GM18951 (cell line): ENCODE results near the gene NPDC1.

Source experiments
- POLR2A ChIP-seq: IDR thresholded peaks from 4 replicates; pipeline ENCODE4 v1.6.1; 2011; ENCODE audit warnings: mild to moderate bottlenecking; ENCODE audit not compliant: insufficient read length, insufficient read depth; ENCODE audit errors: extremely low read depth
- in situ Hi-C: fragments of 300-500 bp; cut with MboI; formaldehyde crosslinking; loops from one replicate; pipeline ENCODE4 v1.12.0; 2022; ENCODE audit warnings: low sequenced_read_pairs, mixed read lengths, inconsistent platforms; ENCODE audit not compliant: unreplicated experiment

Gene NPDC1

DNA sequence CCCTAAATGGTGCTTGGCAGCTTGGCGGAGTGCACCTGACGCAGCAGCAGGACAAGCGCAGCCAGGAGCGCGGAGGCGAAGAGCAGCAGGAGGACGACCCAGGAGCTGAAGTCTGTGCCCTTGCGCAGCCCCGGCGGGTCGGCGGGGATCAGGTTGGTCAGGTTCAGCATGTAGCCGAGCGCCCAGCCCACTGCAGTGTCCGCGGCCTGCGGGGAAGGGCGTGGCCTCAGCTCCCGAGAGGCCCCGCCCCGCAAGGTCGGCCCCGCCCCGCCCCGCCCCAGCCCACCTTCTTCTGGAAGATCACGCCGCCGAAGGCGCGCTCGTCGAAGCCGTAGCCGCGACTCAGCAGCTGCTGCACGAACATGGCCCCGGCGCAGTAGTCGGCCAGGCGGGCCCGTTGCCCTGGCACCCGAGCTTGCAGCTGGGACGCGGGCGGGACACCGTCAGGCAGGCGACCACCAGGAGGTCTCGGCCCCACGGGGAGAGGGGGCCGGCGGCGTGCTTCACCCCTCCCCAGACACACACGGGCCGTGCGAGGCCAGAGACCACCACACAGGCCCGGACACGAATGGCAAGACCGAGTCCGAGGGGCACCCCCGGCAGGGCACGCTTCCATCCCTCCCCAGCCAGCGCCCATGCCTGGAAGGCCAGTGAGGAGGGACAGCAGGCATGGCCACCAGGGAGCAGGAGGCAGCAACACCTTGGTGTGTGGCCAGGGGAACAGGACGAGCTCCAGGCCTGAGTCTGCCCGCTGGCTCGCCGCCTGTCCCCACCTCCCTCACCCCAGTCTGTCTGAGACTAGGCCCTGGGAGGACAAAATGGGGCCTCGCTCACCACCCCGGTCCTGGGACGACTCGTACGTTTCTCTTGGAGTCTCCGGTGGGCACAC is 2.9 kb upstream of the NPDC1 start:
- TF ChIP-seq POLR2A = no peak
- in situ Hi-C loops = loop anchor here (25.0 kb wide), 1 partner anchor 262 kb away; the partner anchor contains the start of genes CCDC183 and TMEM141

DNA sequence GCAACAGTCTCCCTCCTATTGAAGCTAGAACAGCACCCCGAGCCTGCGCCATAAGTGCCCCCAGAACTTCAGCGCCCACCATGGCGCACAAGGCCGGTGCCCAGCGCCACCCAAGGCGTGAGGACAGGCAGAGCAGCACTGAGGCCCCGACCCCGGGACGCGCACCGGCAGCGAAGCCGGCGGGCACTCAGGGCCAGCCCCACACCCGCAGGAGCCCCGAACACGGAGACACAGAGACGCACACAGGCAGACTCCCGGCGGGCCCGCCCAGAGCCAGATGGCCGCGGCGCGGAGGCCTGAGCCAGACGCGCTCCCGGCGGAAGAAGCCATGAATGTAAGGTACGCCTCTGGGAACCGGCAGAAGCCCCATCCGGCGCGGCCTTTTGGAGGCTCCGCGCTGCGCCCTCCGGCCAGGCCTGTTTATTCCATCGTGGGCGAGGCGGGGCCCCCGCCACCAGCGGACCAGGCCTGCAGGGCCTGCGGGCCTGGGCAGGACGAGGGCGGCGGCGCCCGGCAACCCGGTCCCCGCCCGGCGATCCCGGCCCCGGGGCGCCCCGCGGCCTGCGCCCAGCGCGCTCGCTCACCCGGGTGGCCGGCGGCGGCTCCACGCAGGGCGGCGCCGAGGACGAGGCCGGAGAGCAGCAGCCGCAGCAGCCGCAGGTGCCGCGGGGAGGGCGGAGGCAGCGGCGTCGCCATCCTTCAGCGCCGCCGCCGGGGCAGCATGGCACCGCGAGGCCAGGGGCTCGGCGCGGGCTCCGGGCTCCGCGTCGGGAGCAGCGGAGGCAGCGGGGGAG is 486 bp downstream of the NPDC1 start:
- in situ Hi-C loops = loop anchor here (25.0 kb wide), 1 partner anchor 258 kb away; the partner anchor contains the start of genes CCDC183 and TMEM141
- no peak for TF ChIP-seq POLR2A

DNA sequence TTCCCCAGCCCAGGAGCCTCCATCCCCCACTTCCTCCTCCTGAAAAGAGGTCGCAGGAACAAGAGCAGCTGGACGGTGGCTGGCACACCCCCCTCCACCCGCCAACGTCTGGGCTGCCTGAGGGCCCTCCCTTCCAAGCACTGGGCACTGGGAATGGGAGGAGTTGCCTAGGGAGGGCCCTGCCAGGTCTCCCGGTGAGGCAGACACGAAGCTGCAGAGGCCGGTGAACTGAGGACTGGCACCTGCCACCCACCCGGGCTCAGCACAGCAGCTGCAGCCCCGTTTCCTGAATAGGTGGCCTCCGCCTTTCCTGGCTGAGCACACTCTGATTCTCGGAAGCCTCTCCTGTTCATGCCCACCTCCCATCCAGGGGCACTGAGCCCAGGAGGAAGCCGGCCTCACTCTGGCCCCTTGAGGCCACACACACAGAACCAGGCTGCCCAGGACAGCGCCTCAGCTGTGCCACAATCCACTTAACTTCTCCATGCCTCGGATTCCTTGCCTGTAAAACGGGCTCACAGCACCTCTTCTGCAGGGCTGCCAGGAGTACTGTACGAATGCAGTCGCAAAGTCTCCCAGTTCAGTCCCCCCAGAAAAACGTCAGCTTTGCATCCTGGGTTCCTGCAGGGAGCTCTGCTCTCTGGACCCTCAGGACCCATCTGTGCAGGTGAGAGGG is 1.3 kb downstream of the NPDC1 start:
- in situ Hi-C loops = loop anchor here (25.0 kb wide), 1 partner anchor 257 kb away; the partner anchor contains the start of genes CCDC183 and TMEM141
- no peak for TF ChIP-seq POLR2A

DNA sequence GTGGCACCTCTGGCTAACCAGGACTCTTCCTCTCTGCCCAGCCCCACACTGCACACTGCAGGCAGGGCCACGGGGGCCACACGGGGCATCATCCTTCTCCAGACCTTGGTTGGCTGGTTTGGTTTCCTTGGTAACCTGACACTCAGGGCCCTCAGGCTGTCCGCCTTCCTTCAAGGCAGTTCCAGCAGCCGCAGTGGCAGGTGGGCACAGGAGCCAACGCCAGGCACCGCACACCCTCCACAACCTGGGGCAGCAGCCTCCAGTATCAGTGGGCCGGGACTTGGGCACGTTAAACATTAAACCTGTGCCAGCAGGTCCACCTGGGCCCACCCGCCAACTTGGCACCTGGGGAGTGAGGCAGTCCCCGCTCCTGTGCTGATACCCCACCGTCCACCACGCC is 1.9 kb downstream of the NPDC1 start:
- TF ChIP-seq POLR2A = no peak
- in situ Hi-C loops = loop anchor here (25.0 kb wide), 1 partner anchor 257 kb away; the partner anchor contains the start of genes CCDC183 and TMEM141

DNA sequence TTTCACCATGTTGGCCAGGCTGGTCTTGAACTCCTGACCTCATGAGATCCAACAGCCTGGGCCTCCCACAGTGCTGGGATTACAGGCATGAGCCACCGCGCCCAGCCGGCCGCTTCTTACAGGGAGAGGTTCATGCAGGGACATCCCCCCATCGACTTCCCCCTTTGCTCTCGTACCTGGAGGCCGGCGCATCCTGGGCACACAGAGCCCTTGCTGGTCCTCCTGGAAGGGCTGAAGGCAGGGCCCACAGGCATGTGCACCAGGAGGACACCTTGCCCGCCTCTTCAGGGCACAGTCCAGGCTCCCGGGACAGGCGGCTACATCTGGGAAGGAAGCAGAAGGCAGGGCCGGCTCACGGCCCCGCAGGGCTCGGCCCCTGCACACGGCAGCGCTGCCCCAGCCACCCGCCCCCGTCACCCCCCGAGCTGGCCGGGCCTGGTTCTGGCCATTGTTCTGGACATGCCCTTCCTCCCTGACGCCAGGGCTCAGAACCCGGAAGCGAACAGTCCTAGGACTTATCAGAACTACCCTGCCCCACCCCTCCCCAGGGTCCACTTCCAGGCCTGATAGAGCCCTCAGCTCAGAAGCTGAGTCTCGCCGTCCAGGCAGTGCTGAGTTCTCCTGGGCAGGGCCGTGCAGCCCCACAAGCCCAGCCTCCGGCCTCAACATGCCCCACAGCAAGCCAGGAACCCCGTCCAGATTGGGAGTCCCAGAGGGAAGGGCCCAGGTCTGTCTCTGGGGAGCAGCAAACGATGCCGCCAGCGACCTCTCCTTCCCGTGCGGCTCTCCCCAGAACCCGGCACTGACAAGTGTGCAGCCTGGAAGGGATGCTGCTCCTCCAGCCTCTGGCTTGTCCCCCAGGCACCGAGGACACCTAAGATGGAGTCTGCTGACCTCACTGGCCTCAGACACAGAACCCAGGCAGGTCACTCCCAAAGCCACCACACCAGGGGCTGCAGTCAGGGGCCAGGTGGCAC is 2.9 kb downstream of the NPDC1 start:
- in situ Hi-C loops = loop anchor here (25.0 kb wide), 1 partner anchor 256 kb away; the partner anchor contains the start of genes CCDC183 and TMEM141
- no peak for TF ChIP-seq POLR2A

DNA sequence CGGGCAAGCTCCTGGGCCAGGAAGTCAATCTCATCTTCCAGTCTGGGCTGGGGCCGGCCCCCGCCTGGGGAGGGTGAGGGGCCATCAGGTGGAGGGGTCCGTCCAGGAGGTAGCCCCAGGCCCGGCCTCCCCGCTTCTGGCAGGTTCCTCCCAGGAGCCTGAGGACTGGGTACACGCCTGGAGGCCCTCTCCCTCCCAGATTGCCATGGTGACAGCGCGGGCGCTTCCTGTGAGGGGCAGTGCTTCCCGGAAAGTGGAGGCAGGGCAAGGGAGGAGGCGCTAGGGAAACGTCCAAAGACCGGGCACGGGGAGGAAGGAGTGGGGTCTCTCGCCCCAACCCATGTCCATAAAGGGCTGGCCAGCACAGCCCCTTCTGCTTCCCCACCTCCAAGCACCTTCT is 4.9 kb downstream of the NPDC1 start:
- TF ChIP-seq POLR2A = no peak
- in situ Hi-C loops = loop anchor here (25.0 kb wide), 1 partner anchor 254 kb away; the partner anchor contains the start of genes CCDC183 and TMEM141

DNA sequence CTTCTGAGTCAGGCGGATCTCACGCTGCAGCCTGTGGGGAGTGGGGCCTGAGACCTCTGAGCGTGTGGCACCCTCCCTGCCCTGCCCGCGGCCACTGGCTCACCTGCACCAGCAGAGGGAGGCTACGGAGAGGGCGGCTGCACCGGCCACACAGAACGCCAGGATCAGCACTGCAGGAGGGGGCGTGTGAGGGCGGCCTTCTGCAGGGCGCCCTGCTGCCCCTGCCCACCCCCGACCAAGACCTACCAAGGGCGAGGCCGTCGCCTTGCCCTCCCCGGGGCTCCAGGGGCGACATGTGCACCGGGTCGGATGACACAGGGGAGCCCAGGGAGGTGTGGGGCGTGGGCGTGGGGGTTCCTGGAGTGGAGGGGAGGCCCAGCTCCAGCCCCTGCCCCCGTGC is 5.4 kb downstream of the NPDC1 start:
- TF ChIP-seq POLR2A = no peak
- in situ Hi-C loops = loop anchor here (25.0 kb wide), 1 partner anchor 253 kb away; the partner anchor contains the start of genes CCDC183 and TMEM141

DNA sequence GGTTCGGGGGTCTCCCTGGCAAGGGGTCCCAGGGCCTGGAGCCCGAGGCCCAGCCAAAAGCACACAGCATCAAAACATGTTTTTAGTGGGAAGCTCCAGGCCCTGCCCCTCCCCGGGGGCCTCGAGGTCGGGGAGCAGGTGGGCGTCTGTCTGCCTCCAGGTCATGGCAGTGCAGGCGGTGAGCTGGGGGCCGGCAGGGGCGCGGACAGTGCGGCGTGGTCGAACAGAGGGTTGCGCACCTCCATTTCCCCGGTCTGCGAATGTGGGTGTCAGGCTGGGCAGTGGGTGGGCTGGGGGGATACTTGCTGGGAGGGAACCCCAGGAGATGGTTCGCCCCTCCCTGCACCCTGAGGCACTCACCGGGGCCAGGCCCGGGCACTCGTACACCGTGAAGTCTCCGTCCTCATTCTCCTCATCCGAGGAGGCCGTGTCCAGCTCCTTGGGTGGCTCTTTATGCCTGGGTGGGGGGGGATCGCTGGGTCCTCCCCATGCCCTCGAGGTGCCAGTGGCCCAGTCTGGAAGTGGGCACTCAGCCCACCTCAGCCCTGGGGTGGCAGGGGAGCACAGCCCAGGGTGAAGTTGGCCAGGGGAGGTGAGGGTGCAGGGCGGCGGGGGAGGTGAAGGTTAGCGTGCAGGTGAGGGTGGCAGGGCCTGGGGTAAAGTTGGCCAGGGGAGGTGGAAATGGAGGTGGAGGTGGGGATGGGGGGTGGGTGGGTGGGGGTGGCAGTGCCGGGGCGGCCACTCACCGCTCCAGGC is 6.2 kb downstream of the NPDC1 start:
- in situ Hi-C loops = loop anchor here (25.0 kb wide), 1 partner anchor 252 kb away; the partner anchor contains the start of genes CCDC183 and TMEM141

DNA sequence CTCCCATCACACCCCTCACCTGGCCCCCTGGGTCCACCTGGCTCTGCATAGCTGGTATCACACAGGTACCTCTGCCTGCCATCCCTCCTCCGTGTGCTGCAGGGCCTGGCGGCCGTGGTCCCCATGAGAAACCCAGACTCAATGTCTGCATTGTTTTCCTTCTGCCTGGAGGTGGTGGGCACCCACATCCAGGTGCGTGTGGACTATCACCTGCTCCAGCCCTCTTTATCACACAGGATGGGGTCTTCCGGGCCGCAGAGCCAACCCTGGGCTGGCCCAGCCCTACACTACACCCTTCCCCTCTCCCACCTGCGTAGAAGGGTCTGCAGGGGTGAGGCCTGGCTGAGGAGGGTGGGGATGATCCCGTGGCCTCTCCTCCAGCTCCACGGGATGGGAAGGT is 7.1 kb downstream of the NPDC1 start:
- no peak for TF ChIP-seq POLR2A
- in situ Hi-C loops = loop anchor here (25.0 kb wide), 1 partner anchor 252 kb away; the partner anchor contains the start of genes CCDC183 and TMEM141

More for the DNA sequence above, 6.2 kb downstream of the NPDC1 start:
- TF ChIP-seq POLR2A = no peak

DNA sequence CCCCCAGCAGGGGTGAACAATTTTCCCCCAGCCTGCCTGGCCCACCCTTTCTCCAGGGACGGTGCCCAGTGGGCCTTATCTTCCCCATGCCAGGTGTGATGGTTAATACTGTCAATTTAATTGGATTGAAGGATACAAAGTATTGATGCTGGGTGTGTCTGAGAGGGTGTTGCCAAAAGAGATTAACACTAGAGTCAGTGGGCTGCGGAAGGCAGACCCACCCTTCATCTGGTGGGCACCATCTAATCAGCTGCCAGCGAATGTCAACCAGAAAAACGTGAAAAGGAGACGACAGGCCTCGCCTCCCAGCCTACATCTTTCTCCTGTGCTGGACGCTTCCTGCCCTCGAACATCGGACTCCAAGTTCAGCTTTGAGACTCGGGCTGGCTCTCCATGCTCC is 8.5 kb downstream of the NPDC1 start:
- no peak for TF ChIP-seq POLR2A
- in situ Hi-C loops = loop anchor here (25.0 kb wide), 1 partner anchor 250 kb away; the partner anchor contains the start of genes CCDC183 and TMEM141

DNA sequence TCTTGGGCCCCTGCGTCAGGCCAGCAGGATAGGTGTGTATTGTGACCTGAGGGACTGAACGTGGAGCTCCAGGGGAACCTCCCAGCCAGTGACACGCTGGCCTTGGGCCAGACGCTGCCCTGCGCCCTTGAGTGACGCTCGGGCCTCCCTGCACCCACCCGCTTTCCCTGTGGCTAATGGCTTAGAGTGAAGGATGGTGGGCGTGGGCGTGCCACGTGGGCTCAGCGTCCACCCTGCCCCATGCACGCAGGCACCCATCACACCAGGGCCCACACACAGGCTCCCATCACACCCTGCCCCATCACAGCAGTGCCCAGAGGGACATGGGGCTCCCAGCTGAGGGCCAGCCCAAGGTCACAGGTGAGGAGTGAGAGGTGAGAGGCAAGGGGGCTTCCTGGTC is 8.9 kb downstream of the NPDC1 start:
- in situ Hi-C loops = loop anchor here (25.0 kb wide), 1 partner anchor 250 kb away; the partner anchor contains the start of genes CCDC183 and TMEM141
- no peak for TF ChIP-seq POLR2A
